GM18511 (cell line): ENCODE measurements around the gene CHRNA5.
"Not testable (repeated sequence)": the region's sequence is repeated elsewhere in the genome, so short reads cannot be mapped to it uniquely, and the experiment has no call there.

Experiments used
- ATAC-seq: cut with Tn5 transposase; IDR thresholded peaks from one replicate; pipeline ENCODE4 v1.9.1; 2021; ENCODE audit warnings: mild to moderate bottlenecking, moderate library complexity; ENCODE audit not compliant: unreplicated experiment

The CHRNA5 gene

DNA sequence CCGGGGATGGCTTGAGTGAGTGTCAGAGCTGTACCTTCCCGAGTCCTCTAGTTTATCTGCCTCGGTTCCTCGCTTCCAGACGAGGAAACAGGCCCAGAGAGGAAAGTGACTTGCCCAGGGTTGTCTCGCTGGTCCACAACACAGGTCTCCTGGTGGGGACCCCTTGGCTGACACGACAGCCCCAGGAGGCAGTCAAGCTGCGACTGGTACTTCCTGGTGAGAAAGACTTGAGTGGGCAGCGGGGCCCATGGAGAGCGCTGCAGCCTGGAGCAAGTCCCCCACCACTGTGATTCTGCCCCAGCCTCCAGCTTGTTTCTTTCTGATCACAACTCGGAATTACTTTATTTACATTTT, 600 bp upstream of the CHRNA5 start:
- ATAC-seq = no peak

DNA sequence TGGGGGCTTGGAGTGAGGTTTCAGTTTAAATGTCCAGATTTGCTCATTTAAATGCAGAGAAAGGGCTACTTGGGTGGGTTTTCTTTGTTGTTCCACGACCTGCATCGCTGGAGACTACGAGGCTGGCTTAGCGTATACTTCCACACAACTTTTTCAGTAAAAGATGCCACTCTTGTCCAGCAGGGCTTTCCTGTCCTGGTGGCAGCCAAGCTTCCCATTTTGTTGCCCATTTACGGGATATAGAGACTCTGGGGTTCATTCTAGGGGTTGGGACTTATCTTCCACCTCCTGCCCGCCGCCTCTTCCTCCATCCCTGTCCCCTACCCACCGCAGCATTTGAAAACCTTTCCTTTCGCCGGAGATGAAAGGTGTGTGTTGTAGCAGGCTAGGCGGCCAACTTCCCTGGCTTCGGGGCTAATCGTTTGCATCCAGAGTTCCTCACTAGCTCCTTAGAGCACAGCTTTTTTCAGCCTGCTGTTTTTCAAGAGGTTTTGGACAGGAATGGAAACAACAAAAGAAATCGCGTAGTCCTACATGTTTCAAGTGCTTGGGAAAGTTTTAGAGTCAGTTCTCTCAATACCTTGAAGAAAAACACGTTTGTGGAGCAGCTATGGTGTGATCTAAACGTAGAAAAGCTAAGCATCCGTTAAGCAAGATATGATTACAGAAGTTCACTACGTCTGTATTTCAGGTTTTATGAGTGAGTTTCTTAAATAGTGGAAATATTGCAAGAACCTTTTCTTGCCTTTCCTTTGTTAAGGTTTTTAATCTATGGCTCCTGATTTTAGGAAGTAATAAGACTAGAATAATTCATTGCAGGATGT, 843 bp downstream of the CHRNA5 start:
- ATAC-seq = peak; percentile 27

GRCh38 chr15:78567531-78567930, 2.2 kb downstream of the CHRNA5 start:
- no peak for ATAC-seq

GRCh38 chr15:78570710-78571109, 5.4 kb downstream of the CHRNA5 start:
- no peak for ATAC-seq

DNA sequence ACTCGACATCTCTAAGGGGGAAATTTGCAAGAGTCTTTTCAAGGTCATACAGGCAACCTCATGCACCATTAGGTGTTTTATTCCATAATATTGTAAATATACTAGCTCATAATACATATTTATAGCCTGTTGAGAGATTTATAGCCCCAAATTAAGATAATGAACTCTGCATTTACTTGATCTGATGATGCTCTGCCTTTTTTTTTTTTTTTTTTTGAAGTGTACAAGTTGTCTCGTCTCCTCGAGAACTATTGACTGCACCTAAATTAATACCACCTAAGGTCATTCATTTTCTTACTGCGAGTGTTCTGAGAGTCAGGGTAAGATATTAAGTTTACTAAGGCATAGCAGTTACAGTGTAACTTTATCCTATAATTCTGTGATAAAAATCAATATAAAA, 6.1 kb downstream of the CHRNA5 start:
- no peak for ATAC-seq

DNA sequence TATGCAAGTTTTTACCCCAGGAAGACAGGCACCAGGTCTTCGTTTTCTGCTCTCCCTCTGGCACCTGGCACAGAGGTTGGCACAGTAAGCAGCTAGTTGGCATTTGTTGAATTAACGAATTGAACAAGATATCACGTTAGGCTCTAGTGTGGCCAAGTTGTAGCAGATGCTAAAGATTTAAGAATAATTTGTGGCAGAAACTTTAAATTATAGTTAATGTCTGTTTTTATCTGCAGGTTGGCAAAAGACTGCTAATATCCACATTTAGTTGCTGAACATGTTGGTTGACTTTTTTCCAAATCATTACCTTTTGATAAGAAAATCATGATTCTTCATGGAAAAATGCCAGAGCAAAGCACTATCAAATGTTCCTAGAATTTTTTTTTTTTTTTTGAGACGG, 8.1 kb downstream of the CHRNA5 start:
- no peak for ATAC-seq

GRCh38 chr15:78574944-78575343, 9.6 kb downstream of the CHRNA5 start:
- ATAC-seq = no peak

DNA sequence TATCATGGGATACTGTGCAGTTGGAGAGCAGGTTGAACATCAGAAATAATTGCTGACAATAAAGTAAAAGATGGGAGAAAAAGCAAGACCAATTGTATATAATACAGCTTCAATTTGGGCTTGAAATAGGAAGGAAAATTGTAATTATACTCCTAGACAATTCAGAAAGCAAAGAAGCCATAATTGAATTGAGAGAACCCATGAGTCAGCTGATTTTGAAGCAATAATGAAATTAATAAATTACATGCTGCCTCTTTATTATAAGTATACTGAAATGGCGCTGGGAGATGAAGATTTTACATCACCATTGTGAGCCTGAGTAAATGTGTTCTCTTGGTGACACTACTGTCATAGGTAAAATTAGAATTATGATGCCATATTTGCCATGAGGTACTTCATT, 32.3 kb downstream of the CHRNA5 start:
- ATAC-seq = no peak

DNA sequence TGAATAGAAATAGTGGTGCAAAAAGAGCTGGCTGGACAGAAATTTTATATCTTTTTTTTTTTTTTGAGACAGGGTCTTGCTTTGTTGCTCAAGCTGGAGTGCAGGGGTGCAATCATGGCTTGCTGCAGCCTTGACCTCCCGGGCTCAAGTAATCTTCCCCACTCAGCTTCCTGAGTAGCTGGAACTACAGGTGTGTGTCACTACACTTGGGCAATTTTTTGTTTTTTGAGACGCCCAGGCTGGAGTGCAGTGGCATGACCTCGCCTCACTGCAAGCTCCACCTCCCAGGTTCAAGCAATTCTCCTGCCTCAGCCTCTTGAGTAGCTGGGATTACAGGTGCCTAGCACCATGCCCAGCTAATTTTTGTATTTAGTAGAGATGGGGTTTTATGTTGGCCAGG, 33.0 kb downstream of the CHRNA5 start:
- ATAC-seq = no peak

DNA sequence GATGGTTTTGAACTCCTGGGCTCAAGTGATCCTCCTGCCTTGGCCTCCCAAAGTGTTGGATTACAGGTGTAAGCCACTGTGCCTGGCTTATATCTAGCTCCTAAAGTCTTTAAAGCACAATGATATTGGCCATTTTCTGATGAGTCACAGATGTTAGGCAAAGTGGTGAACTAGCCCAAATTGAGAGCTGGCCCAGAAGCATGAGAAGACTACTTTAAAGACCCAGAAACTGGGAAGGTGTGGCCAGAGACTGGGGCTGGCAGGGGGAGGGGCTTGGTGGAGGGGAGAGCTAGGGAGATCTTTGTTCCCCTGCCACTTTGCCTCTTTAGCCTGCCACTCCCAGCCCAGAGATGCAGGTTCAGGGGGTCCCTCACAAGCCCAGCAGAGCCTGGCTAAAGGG, 33.9 kb downstream of the CHRNA5 start:
- no peak for ATAC-seq

- no peak for ATAC-seq
These were observed 38.1 kb downstream of the CHRNA5 start for GRCh38 chr15:78603467-78603866.

DNA sequence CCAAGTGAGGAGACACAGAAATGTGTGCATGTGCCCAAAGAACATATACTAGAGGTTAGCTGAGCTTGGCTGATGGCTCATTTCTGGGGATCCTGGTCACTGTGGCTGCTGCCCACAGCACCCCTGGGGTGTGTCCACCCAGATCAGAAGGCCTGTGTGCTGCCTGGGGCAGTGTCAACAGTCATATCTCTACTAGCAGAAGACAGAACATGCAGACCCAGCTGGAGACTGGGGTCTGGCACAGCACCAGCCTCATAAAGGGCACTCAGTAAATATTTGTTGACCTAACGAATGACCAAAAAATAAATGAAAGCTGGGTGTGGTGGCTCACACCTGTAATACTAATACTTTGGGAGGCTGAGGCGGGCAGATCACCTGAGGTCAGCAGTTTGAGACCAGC, 39.1 kb downstream of the CHRNA5 start:
- ATAC-seq = no peak

GRCh38 chr15:78605201-78605600, 39.9 kb downstream of the CHRNA5 start:
- ATAC-seq = no peak

- ATAC-seq = no peak
These were observed 40.4 kb downstream of the CHRNA5 start for GRCh38 chr15:78605680-78606079.

DNA sequence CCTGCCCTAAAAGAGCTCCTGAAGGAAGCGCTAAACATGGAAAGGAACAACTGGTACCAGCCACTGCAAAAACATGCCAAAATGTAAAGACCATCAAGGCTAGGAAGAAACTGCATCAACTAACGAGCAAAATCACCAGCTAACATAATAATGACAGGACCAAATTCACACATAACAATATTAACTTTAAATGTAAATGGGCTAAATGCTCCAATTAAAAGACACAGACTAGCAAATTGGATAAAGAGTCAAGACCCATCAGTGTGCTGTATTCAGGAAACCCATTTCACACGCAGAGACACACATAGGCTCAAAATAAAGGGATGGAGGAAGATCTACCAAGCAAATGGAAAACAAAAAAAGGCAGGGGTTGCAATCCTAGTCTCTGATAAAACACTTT, 44.2 kb downstream of the CHRNA5 start:
- not testable (repeated sequence) for ATAC-seq

DNA sequence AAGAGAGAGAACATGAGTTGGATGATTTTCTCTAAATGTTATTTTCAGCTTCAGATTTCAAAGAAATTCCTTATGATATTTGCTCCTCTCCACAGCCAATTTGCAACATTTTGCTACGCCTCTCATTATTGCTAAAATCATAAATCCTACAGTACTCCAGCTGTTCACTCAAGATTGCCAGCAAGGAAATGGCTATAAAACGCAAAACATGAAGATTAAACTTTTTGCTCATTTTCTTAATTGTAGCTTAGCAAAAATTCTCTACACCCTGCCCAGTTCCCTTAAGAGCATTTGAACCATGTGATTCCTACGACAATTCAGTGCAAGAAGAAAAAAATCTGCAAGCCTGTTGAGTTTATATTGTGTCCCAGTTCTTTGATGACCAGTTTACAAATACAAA, 48.7 kb downstream of the CHRNA5 start:
- ATAC-seq = no peak

- no peak for ATAC-seq
These were observed 49.9 kb downstream of the CHRNA5 start for GRCh38 chr15:78615151-78615589.

GRCh38 chr15:78616506-78616905, 51.2 kb downstream of the CHRNA5 start:
- no peak for ATAC-seq

DNA sequence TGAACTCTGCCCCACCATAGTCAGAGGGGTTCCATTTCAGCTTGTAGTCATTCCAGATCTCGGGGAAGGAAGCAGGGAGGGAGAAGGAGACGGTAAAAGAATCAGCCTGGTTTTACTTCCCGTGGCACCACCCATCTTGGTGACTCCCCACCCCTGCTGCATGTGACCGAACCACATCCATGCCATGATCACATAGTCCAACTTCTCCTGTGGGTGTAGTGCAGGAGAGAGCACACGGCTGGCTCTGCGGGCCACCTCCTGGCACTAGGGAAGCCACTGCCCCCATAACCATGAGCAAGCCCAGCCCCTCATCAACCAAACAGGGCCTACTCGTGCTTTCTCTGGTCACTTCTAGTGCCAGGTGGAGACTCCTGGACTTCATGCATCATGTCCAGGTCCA, 51.8 kb downstream of the CHRNA5 start:
- no peak for ATAC-seq

DNA sequence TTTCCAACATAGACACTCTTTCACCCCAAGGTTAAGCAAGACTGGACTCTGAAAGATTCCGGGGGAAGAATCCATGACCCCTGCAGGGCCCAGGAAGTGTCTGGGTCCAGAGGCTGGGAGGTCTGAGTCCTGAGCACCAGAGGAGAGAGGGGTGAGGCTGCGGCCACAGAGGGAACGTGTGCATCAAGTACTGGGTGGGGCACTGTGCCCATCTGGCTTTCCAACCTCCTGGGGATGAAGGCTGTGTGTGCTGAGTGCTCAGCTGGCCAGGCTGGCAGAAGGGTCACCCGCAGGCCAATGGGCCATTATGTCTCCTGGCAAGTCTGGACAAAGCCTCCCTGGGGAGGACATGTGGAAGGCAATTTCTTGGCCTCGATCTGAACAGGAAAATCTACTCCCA, 52.2 kb downstream of the CHRNA5 start:
- ATAC-seq = no peak

GRCh38 chr15:78618064-78618463, 52.7 kb downstream of the CHRNA5 start:
- no peak for ATAC-seq

DNA sequence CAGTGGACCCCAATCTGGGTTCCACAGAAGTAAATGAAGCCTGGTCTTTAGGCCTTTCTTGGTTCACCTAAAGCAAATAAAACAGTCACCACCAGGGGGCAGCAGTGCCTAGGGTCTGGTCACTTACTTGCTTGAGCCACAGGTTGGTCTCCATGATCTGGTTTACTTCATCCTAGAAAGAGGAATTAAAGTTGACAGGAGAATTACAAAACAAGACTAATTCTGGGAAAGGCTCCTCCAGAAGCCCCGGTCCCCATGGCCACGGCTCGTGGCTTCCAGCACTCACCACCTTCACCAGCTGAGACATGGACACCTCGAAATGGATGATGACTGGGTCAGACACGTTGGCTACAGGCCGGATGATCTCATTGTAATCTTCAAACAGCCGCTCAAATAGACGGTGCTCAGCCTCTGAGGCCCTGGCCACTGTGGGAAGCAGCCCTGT, 53.2 kb downstream of the CHRNA5 start:
- ATAC-seq = no peak
